ENCODE data around the gene TPD52L2. TPM values are rescaled to one million over a fixed set of nuclear protein-coding genes. Genes with fewer than 3 reads are reported as not detected.

Gene TPD52L2
- 100 to 1,000 TPM; 100 to 132 TPM for total RNA-seq
- 89.9 TPM for polyA plus RNA-seq (ENCODE audit: insufficient read depth, low read depth, low replicate concordance)
- long read RNA-seq, donor 1, full-length matches to known transcripts = 45 of 45 reads
- long read RNA-seq, donor 1, partial matches to known transcripts = 0 of 45 reads
- long read RNA-seq, donor 1, other reads (novel, unspliced or antisense) = 0 of 45 reads
- long read RNA-seq, donor 2, transcript TPD52L2-202 (7 exons, 2,297 nt) = major isoform, 15 of 40 reads
- long read RNA-seq, donor 2, transcript TPD52L2-203 (6 exons, 2,237 nt) = minor isoform, 12 of 40 reads
- long read RNA-seq, donor 2, partial matches to known transcripts = 12 of 40 reads
- long read RNA-seq, donor 2, other reads (novel, unspliced or antisense) = 0 of 40 reads

GRCh38 chr20:63864978-63865640, at the start of gene TPD52L2:
Gene TPD52L2, plus strand, starts transcription at chr20:63865270. Its CDS starts 96 bp downstream, at chr20:63865366.
- 0% methylated on average over 13 to 67 of the region's 68 CpGs for whole genome bisulfite sequencing, 2 donors
- Histone ChIP-seq H3K4me3 (peak within 1 kb of the TSS; percentile 93 to 97), H3K36me3 (ENCODE audit: low read depth, missing control alignments) (no peaks in the 10 kb centered on the region), H3K27me3 (no peaks in the 10 kb centered on the region), H3K4me1 (peaks cover 11% of the 10 kb centered on the region), H3K9me3 (no peaks in the 10 kb centered on the region), H3K27ac (peak within 1 kb of the TSS; percentile 89 to 95)
- intact Hi-C loops (cut with DNase I; ENCODE audit: low total_unique reads) = no loop called here
- DNase-seq = peak; percentile 100
- peak; percentile 63 for TF ChIP-seq POLR2A (IDR thresholded peaks at IDR 0.05)
- TF ChIP-seq CTCF (IDR thresholded peaks at IDR 0.05) = no peak

DNA sequence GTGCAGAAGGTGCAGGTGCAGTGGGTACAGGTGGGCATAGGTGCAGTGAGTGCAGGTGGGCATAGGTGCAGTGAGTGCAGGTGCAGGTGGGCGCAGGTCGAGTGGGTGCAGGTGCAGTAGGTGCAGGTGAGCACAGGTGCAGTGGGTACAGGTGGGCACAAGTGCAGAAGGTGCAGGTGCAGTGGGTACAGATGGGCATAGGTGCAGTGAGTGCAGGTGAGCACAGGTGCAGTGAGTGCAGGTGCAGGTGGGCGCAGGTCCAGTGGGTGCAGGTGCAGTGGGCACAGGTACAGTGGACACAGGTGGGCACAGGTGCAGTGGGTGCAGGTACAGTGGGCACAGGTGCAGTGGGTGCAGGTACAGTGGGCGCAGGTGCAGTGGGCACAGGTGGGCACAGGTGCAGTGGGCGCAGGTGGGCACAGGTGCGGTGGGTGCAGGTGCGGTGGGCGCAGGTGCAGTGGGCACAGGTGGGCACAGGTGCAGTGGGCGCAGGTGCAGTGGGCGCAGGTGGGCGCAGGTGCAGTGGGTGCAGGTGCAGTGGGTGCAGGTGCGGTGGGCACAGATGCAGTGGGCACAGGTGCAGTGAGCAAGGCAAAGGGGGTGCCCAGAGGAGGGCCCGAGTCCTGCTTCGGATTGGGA, 49.3 kb upstream of the TPD52L2 start:
- no peaks in the 10 kb centered on the region for H3K36me3 ChIP-seq (ENCODE audit: low read depth, missing control alignments)
- intact Hi-C loops (cut with DNase I; ENCODE audit: low total_unique reads) = no loop called here
- no peaks in the 10 kb centered on the region for H3K9me3 ChIP-seq
- no peaks in the 10 kb centered on the region for H3K27me3 ChIP-seq
- H3K27ac ChIP-seq = no peak overlapping the region
- peaks cover 8% of the 10 kb centered on the region for H3K4me1 ChIP-seq
- 71 to 86% methylated on average over 7 to 14 of the region's 14 CpGs for WGBS, 2 donors
- no peak for TF ChIP-seq POLR2A (IDR thresholded peaks at IDR 0.05)
- no peak for TF ChIP-seq CTCF (IDR thresholded peaks at IDR 0.05)
- no peak overlapping the region for H3K4me3 ChIP-seq
- no peak for DNase-seq

DNA sequence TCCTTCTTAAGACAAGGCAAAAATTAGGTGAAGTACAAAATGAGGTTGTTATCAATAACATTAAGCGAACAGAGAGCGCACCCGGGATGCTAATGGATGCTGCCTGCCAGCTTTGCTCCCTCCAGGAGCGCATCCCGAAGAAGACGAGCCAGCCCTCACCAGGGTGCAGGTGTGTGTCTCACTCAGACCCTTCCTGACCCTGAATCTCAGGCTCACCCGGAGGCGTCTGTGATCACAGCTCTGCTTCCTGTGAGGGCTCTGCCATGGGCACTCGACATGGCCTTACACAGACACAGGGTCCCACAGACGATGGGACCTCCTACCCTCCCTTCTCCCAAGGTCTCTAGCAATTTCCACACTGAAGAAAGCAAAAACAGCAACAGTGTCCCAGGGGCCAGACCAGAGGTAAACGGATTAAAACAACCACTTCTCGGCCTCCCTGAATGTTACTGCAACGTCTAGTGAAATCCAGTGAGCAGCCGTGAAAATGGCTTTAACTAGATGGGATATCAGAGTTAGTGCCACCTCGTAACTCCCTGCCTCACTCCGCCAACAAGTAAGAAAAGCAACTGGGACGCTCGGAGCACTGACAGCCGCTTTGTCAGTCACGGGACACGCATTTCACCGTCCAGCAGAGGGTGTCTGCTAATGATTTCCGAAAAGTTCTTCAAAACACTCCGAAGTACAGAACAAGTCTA, 45.7 kb upstream of the TPD52L2 start:
- H3K27ac ChIP-seq = peak overlapping the region; percentile 18 to 23
- H3K4me1 ChIP-seq = peaks cover 6% of the 10 kb centered on the region
- no peaks in the 10 kb centered on the region for H3K9me3 ChIP-seq
- H3K4me3 ChIP-seq = no peak overlapping the region
- DNase-seq = peak; percentile 55
- H3K27me3 ChIP-seq = no peaks in the 10 kb centered on the region
- H3K36me3 ChIP-seq (ENCODE audit: low read depth, missing control alignments) = no peaks in the 10 kb centered on the region
- 43 to 46% methylated on average over 18 to 24 of the region's 24 CpGs for WGBS, 2 donors
- TF ChIP-seq CTCF (IDR thresholded peaks at IDR 0.05) (peak in 1 of 3 experiments; percentile 8), POLR2A (IDR thresholded peaks at IDR 0.05) (no peak)
- intact Hi-C loops (cut with DNase I; ENCODE audit: low total_unique reads) = no loop called here

DNA sequence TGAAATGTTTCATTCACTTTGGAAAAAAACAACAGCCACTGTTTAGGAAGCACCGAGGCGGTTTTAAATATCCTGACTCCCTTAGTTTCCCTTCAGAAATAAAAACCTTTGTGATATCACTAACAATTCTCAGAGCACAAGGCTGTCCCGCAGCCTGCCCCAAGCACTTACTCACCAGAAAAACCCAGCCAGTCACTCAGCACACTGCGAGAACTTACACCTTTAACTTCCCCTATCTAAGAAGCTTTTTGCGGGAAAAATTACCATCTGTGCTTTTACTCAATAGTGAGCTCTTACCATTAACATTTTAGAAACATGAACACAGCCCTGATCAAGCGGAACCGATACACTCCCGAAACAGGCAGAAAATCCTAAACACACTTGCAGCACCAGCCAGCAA, 43.3 kb upstream of the TPD52L2 start:
- intact Hi-C loops (cut with DNase I; ENCODE audit: low total_unique reads) = no loop called here
- H3K4me3 ChIP-seq = no peak overlapping the region
- 66 to 70% methylated on average over 8 of the region's 8 CpGs for WGBS, 2 donors
- TF ChIP-seq CTCF (IDR thresholded peaks at IDR 0.05) (no peak), POLR2A (IDR thresholded peaks at IDR 0.05) (no peak)
- H3K4me1 ChIP-seq = peaks cover 10% of the 10 kb centered on the region
- DNase-seq = no peak
- H3K27ac ChIP-seq = no peak overlapping the region
- H3K27me3 ChIP-seq = no peaks in the 10 kb centered on the region
- no peaks in the 10 kb centered on the region for H3K36me3 ChIP-seq (ENCODE audit: low read depth, missing control alignments)
- H3K9me3 ChIP-seq = no peaks in the 10 kb centered on the region

Measured in testis (tissue), 5 donors.